Skin epidermis (tissue), 12 donors: Measurements from ENCODE around the gene PLA2G6.
"Not testable (repeated sequence)": the region's sequence is repeated elsewhere in the genome, so short reads cannot be mapped to it uniquely, and the experiment has no call there.

Source experiments
- H3K27ac ChIP-seq, 21 experiments: fragments of 200-600 bp; sonication (generic) in 11 of 21; one replicate each; pipeline ENCODE4 v1.5.0; 2020; ENCODE audit warnings: mild to moderate bottlenecking in 3 of 21, inconsistent platforms in 2 of 21, moderate library complexity in 2 of 21
- H3K4me3 ChIP-seq, 7 experiments: fragments of 200-600 bp; sonication (generic) in 2 of 7; one replicate each; pipeline ENCODE4 v1.5.0; 2020; ENCODE audit warnings: inconsistent platforms in 2 of 7, mild to moderate bottlenecking in 2 of 7, moderate library complexity in 1 of 7

The PLA2G6 gene

DNA sequence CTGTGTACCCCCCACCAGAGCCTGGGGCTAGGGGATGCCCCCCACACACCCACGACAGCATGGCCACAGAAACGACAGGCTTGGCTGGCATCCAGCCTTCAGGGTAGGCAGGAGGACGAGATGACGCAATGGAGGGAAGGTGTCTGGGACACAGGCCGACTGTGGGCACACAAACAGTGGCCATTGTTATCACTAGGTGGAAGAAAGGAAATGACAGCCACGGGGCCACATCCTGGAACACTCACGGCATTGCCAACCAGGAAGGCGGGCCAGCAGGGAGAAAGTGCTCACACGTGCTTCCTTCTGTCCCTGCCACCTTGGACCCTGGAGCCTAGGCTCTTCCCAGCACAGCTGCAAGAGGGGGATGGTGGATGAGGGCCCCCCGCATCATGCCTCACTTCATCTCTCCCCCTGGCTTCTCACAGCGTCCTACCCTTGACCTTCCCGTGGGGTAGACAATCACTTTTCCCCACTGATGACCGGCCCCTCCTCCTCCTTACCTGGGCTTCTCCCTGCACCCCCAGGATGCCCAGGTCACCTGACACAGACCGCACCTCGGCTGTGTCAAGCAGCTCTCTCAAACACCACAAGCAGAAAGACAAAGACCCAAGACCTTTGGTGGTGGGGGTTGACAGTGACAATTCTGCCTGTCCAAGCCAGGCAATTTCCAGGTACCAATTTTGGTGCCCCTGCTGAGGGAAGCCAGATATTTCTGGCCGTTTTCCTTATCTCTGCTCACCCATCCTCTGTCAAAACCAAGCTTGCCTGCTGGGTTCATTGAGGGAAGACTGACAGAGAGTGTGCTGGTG, 8.6 kb downstream of the PLA2G6 start:
- H3K4me3 ChIP-seq: no peak overlapping the region
- H3K27ac ChIP-seq: peak overlapping the region in 15 of 21 experiments; percentile 11 to 82 (median 59)

- H3K27ac ChIP-seq: peak overlapping the region in 15 of 21 experiments; percentile 11 to 82 (median 59)
Observed at GRCh38 chr22:38171927-38172831, 9.5 kb downstream of the PLA2G6 start.

DNA sequence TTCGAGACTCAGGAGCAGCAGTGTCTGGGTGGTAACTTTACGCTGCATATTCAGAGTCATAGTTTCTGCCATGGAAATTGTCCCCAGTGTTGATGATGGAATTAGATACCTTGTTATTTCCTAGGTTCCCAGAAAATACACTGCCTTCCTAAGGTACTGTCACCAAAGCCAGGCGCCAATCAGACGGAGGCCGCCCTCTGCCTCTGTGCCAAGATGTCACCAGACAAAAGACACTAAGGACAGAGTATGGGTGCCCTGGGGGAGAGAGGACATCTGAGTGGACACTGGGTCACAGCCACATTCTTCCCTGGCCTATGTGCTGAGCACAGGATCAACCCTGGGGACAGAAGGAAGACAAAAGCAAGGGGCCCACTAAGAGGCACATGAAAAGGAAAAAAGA, 11.2 kb downstream of the PLA2G6 start:
- Histone ChIP-seq H3K27ac (no peak overlapping the region), H3K4me3 (no peak overlapping the region)

More at GRCh38 chr22:38171927-38172831, 9.5 kb downstream of the PLA2G6 start:
- H3K4me3 ChIP-seq: no peak overlapping the region

DNA sequence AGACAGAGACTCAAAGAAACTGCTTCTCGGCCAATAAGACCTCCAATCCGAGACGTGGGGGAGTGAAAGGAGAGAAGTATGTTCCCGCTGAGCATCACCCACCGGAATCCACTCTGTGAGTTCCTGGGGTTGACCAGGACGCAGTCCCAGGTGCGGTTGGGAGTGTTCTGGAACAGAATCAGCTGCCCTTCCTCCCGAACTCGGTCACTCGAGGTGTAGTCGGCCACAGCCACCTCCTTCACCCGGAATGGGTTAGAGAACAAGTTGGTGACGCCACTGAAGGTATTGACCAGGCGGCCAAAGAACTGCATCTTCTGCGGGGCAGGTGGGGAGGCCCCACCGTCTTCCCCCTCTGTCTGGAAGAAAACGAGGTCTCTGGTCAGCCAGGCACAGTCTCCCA, 12.5 kb downstream of the PLA2G6 start:
- no peak overlapping the region for H3K27ac ChIP-seq
- H3K4me3 ChIP-seq: no peak overlapping the region

DNA sequence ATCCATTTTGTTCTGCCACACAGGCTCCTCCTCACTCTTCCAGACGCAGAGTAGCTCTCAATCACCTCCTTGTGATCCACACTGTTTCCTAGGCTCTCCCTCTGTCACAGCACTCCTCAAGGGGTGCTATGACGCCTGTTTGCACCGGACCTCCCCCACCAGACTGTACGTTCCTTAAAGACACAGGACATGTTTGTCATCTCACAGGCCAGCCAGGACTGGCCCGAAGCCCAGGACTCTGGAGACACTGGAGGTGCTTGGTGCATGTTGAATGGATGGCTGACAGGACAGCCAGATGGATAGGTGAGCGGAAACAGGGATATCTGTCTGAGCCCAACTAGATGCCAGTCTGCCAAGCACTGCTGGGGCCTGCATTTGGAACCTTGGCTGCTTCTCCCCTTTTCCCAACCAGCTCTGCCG, 13.6 kb downstream of the PLA2G6 start:
- H3K27ac ChIP-seq: peak overlapping the region in 4 of 21 experiments; percentile 17 to 37 (median 29)
- no peak overlapping the region for H3K4me3 ChIP-seq

DNA sequence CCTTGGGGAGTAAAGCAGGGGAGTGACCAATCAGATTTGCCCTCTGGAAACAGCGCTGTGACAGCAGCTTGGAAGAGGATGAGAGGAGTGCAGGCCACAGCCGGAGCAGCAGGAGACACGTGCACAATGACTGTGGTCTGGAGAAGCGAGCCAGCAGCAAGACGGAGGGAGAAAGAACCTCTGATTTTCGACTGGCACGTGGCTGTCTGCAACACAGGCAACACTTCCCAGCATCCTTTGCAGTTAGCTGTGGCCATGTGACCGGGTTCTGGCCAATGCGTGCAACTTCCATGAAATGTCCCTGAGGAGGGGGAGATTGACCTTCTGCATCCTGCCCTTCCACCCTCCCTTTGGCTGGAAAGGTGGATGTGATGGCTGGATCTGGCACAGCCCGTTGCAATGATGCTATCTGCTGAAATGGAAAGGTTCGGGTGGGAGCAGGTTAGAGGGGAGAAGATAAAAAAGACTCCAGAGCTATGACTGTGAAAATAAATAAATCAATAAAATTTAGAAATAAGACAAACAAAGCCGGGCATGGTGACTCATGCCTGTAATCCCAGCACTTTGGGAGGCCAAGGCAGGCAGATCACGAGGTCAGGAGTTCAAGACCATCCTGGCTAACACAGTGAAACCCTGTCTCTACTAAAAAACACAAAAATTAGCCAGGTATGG, 15.6 kb downstream of the PLA2G6 start:
- Histone ChIP-seq H3K4me3 (no peak overlapping the region), H3K27ac (peak overlapping the region in 1 of 21 experiments; percentile 21)

GRCh38 chr22:38164551-38164918, 17.1 kb downstream of the PLA2G6 start:
- H3K27ac ChIP-seq: peak overlapping the region in 1 of 21 experiments; percentile 4
- H3K4me3 ChIP-seq: no peak overlapping the region

DNA sequence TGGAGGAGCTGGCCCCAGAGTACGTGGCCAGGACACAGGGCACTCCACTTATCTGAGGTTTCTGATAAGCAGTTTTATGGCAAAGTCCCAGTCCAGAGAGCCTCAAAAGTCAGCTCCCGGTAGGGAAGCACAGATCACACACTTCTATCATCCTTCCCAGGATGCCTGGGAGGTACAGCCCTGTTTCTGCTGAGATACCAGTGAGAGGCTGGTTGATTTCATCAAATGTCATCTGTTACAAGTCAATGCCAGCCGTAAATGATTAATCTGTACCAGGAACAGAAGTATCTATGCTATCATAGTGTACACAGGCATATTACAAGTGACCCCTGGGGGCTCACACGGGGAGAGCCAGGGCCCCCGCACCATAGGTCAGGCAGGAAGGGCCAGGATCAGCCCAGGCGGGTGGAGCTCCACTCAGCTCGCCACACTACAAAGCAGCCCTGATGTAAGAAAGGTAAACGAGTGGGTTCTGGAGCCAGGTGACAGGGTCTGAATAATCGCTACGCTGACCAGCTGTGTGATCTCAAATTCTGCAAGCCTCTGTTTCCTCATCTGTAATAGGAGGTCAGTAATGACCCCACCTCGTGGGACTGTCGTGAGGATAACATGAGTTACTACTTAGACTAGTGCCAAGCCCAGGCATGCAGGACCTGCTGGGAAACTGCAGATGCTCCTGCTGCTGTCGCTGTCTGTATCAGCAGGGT, 17.6 kb downstream of the PLA2G6 start:
- Histone ChIP-seq H3K27ac (no peak overlapping the region), H3K4me3 (no peak overlapping the region)

- peak overlapping the region in 1 of 21 experiments; percentile 17 for H3K27ac ChIP-seq
- no peak overlapping the region for H3K4me3 ChIP-seq
Observed at GRCh38 chr22:38162881-38163843, 18.5 kb downstream of the PLA2G6 start.

GRCh38 chr22:38155703-38156102, 25.9 kb downstream of the PLA2G6 start:
- H3K4me3 ChIP-seq: no peak overlapping the region
- H3K27ac ChIP-seq: no peak overlapping the region

- H3K27ac ChIP-seq: peak overlapping the region in 3 of 21 experiments; percentile 24 to 62 (median 49)
Observed at GRCh38 chr22:38154563-38154915, 27.1 kb downstream of the PLA2G6 start.

GRCh38 chr22:38153821-38154562, 27.6 kb downstream of the PLA2G6 start:
- Histone ChIP-seq H3K27ac (peak overlapping the region in 8 of 21 experiments; percentile 19 to 67 (median 46)), H3K4me3 (no peak overlapping the region)

More at GRCh38 chr22:38154563-38154915, 27.1 kb downstream of the PLA2G6 start:
- H3K4me3 ChIP-seq: not testable (repeated sequence)

DNA sequence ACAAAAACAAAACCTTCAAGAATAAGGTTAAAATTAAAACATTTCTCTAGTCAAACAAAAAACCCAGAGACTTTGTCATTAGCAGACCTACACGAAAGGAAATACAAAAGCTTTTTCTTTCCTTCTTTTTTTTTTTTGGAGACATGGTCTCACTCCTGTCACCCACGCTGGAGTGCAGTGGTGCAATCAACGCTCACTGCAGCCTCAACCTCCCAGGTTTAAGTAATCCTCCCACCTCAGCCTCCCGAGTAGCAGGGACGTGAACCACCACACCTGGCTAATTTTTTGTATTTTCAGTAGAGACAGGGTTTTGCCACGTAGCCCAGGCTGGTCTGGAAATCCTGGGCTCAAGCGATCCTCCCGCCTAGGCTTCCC, 30.5 kb downstream of the PLA2G6 start:
- H3K4me3 ChIP-seq: no peak overlapping the region
- H3K27ac ChIP-seq: no peak overlapping the region

GRCh38 chr22:38148245-38148644, 33.4 kb downstream of the PLA2G6 start:
- no peak overlapping the region for H3K4me3 ChIP-seq
- peak overlapping the region in 4 of 21 experiments; percentile 42 to 59 (median 52) for H3K27ac ChIP-seq

DNA sequence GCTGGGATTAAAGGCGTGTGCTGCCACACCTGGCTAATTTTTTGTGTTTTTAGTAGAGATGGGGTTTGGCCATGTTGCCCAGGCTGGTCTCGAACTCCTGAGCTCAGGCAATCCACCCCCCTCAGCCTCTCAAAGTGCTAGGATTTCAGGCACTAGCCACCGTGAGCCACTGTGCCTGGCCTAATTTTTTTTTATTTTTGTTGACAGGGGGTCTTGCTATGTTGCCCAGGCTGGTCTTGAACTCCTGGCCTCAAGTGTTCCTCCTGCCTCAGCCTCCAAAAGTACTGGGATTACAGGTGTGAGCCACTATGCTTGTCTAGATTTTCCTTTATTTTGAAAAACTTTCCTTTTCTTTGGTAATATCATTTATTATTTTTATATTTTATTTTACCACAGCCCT, 35.5 kb downstream of the PLA2G6 start:
- not testable (repeated sequence) for H3K27ac ChIP-seq, H3K4me3 ChIP-seq

GRCh38 chr22:38144025-38144405, 37.6 kb downstream of the PLA2G6 start:
- H3K27ac ChIP-seq: no peak overlapping the region
- H3K4me3 ChIP-seq: no peak overlapping the region

GRCh38 chr22:38142606-38143005, 39.0 kb downstream of the PLA2G6 start:
- H3K4me3 ChIP-seq: no peak overlapping the region
- peak overlapping the region in 2 of 21 experiments; percentile 16 to 23 for H3K27ac ChIP-seq
